ENCODE measurements around the gene PRSS35.

The PRSS35 gene

DNA sequence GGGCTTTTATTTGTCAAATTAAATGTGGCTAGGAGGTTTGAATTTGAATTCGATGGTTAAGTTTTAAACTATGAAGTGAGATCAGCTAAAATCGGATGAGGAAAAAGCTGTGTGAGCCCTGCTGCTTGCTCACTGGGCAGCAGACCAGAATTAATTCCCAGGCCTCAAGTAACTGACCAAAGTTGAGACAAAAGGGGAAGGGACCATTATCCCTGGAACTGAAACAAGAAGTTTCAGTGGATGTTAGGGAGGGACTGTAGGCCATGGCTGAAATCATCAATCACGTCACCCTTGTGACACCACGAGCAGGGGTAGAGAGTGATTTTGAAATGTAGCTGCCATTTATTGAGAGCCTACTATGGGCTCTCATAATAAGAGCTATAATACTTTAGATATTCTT, 7.0 kb upstream of the PRSS35 start:
- Histone ChIP-seq H4K20me1 (ENCODE audit: insufficient read depth, low read length, poor library complexity, severe bottlenecking) (no peaks in the 10 kb centered on the region), H2AFZ (ENCODE audit: low read length) (no peak overlapping the region), H3K4me1 (ENCODE audit: insufficient read depth, low read length, poor library complexity, severe bottlenecking) (no peaks in the 10 kb centered on the region), H3K4me3 (ENCODE audit: low read length, poor library complexity, severe bottlenecking) (no peak overlapping the region), H3K4me2 (ENCODE audit: low read depth, low read length, poor library complexity, severe bottlenecking) (no peak overlapping the region), H3K36me3 (ENCODE audit: insufficient read depth, low read length) (no peaks in the 10 kb centered on the region), H3K9ac (ENCODE audit: low read depth, low read length, poor library complexity, severe bottlenecking) (no peak overlapping the region), H3K9me2 (replicated peaks; ENCODE audit: low read depth, low read length) (no peaks in the 10 kb centered on the region), H3K27me3 (ENCODE audit: insufficient read depth, low read length, poor library complexity, severe bottlenecking) (no peaks in the 10 kb centered on the region), H3F3A (ENCODE audit: low read depth) (no peaks in the 10 kb centered on the region), H3K9me3 (ENCODE audit: insufficient read depth, low read depth, low read length) (0 out of 2 replicates have a peak, but pooled peaks cover 3% of the 10 kb centered on the region), H3K79me2 (ENCODE audit: insufficient read depth, low read length) (no peaks in the 10 kb centered on the region)
- TF ChIP-seq, protein P1, sequence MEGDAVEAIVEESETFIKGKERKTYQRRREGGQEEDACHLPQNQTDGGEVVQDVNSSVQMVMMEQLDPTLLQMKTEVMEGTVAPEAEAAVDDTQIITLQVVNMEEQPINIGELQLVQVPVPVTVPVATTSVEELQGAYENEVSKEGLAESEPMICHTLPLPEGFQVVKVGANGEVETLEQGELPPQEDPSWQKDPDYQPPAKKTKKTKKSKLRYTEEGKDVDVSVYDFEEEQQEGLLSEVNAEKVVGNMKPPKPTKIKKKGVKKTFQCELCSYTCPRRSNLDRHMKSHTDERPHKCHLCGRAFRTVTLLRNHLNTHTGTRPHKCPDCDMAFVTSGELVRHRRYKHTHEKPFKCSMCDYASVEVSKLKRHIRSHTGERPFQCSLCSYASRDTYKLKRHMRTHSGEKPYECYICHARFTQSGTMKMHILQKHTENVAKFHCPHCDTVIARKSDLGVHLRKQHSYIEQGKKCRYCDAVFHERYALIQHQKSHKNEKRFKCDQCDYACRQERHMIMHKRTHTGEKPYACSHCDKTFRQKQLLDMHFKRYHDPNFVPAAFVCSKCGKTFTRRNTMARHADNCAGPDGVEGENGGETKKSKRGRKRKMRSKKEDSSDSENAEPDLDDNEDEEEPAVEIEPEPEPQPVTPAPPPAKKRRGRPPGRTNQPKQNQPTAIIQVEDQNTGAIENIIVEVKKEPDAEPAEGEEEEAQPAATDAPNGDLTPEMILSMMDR (conservative IDR thresholded peaks at IDR 0.05; ENCODE audit: low read length): no peak
- no peak for TF ChIP-seq EZH2phosphoT487 (IDR thresholded peaks at IDR 0.05; ENCODE audit: borderline replicate concordance)

DNA sequence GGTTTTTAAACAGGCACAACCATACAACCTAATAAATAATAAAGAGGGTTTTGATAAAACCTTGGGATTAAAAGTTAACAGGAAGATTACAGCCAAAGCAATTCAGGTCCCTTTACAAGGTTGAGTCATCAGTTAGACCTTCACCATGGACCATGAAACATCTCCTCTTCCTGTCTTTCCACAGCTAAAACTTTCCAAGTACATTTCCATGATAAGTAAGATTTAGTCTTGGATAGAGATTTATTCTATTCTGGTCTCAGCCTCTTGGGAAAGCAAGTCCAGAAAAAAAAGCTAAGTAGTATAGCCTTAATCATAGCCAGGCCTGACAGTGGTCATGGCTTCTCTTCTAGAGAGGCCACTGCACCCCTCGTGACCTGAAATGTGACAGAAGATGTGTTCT, 2.9 kb upstream of the PRSS35 start:
- TF ChIP-seq, protein P1 (conservative IDR thresholded peaks at IDR 0.05; ENCODE audit: low read length): no peak
- TF ChIP-seq EZH2phosphoT487 (IDR thresholded peaks at IDR 0.05; ENCODE audit: borderline replicate concordance): no peak
- Histone ChIP-seq H3K4me2 (ENCODE audit: low read depth, low read length, poor library complexity, severe bottlenecking) (no peak overlapping the region), H3K4me3 (ENCODE audit: low read length, poor library complexity, severe bottlenecking) (no peak overlapping the region), H3K79me2 (ENCODE audit: insufficient read depth, low read length) (no peaks in the 10 kb centered on the region), H3K36me3 (ENCODE audit: insufficient read depth, low read length) (no peaks in the 10 kb centered on the region), H3K9me2 (replicated peaks; ENCODE audit: low read depth, low read length) (no peaks in the 10 kb centered on the region), H3F3A (ENCODE audit: low read depth) (no peaks in the 10 kb centered on the region), H3K4me1 (ENCODE audit: insufficient read depth, low read length, poor library complexity, severe bottlenecking) (no peaks in the 10 kb centered on the region), H4K20me1 (ENCODE audit: insufficient read depth, low read length, poor library complexity, severe bottlenecking) (no peaks in the 10 kb centered on the region), H3K9me3 (ENCODE audit: insufficient read depth, low read depth, low read length) (no peaks in the 10 kb centered on the region), H2AFZ (ENCODE audit: low read length) (no peak overlapping the region), H3K27me3 (ENCODE audit: insufficient read depth, low read length, poor library complexity, severe bottlenecking) (no peaks in the 10 kb centered on the region), H3K9ac (ENCODE audit: low read depth, low read length, poor library complexity, severe bottlenecking) (no peak overlapping the region)

DNA sequence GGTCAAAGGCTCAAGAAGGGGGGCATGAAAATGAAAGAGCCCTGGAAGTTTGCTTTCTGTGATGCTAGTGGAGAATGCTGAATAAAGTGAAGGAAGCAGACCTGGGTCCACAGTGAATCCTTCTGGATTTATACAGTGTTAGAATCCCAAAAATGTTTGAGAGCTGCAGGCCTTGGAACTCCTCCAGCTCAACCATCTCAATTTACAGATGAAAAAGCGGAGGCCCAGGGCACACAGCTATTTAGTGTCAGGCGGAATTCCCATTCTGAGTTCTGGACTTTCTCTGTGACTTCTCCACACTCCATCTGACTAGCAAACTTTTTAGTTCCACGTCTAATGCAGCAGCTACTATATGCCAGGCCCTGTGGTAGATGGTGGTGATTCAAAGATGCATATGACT, 1.5 kb upstream of the PRSS35 start:
- Histone ChIP-seq H3K9me2 (replicated peaks; ENCODE audit: low read depth, low read length) (no peaks in the 10 kb centered on the region), H3K9ac (ENCODE audit: low read depth, low read length, poor library complexity, severe bottlenecking) (no peak overlapping the region), H3K4me2 (ENCODE audit: low read depth, low read length, poor library complexity, severe bottlenecking) (no peak overlapping the region), H2AFZ (ENCODE audit: low read length) (no peak overlapping the region), H3K27me3 (ENCODE audit: insufficient read depth, low read length, poor library complexity, severe bottlenecking) (no peaks in the 10 kb centered on the region), H3K36me3 (ENCODE audit: insufficient read depth, low read length) (no peaks in the 10 kb centered on the region), H3K4me3 (ENCODE audit: low read length, poor library complexity, severe bottlenecking) (no peak overlapping the region), H3F3A (ENCODE audit: low read depth) (no peaks in the 10 kb centered on the region), H3K4me1 (ENCODE audit: insufficient read depth, low read length, poor library complexity, severe bottlenecking) (no peaks in the 10 kb centered on the region), H3K9me3 (ENCODE audit: insufficient read depth, low read depth, low read length) (no peaks in the 10 kb centered on the region), H3K79me2 (ENCODE audit: insufficient read depth, low read length) (no peaks in the 10 kb centered on the region), H4K20me1 (ENCODE audit: insufficient read depth, low read length, poor library complexity, severe bottlenecking) (no peaks in the 10 kb centered on the region)
- TF ChIP-seq EZH2phosphoT487 (IDR thresholded peaks at IDR 0.05; ENCODE audit: borderline replicate concordance): no peak
- TF ChIP-seq, protein P1 (conservative IDR thresholded peaks at IDR 0.05; ENCODE audit: low read length): no peak

Data from Loucy (cell line).